Measurements from ENCODE around the gene GDF7. TPM values are rescaled to one million over a fixed set of nuclear protein-coding genes. Genes with fewer than 3 reads are reported as not detected.

GDF7 gene
- total RNA-seq, 1 donor from 2014 or later: 0.52 TPM

DNA sequence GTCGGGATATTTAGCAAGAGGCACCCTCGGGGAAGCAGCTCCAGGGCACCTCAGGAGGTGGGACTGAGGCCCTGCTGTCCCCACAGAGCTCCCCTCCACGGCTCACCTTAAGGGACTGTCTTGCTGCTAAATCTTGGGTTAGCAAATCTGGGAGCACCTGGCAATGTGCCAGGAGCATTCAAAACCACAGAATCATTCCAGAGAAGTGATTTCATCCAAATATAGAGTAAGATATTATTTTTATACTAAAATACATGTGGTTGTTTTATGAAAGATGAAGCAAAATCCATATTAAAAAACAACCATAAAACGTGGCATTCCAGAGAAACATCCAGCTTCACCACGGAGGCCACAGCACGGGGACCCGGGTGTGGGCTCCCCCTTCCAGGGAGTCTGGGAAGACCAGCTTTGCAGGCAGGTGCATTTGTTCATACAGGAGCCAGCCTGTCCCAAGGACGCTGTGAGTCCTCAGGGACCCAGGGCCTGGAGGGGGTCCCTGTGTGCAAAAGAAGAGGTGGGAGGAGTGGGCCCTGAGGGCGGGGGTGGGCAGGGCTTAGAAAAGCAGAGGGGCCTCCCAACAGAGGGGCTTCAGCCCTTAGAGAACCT is 32.3 kb upstream of the GDF7 start:
- Histone ChIP-seq H3K27ac (ENCODE audit: low read depth, low read length) (no peak overlapping the region), H3K4me1 (ENCODE audit: control insufficient read depth in 3 of 3, insufficient read depth in 3 of 3, low read length in 3 of 3) (peaks cover 12 to 24% (median 23%) of the 10 kb centered on the region in 3 donors), H3K4me3 (ENCODE audit: low read length in 3 of 3) (no peak overlapping the region), H3K27me3 (ENCODE audit: control insufficient read depth in 3 of 3, insufficient read depth in 3 of 3, low read length in 3 of 3) (no peaks in the 10 kb centered on the region), H3K36me3 (ENCODE audit: control insufficient read depth in 3 of 3, insufficient read depth in 3 of 3, low read length in 3 of 3) (peaks cover 12 to 15% (median 13%) of the 10 kb centered on the region in 3 donors), H3K9me3 (ENCODE audit: control insufficient read depth in 3 of 3, low read length in 3 of 3) (no peaks in the 10 kb centered on the region), H3K9ac (ENCODE audit: low read depth in 1 of 3, low read length in 3 of 3) (peak overlapping the region in 1 of 3 donors; percentile 45)

GRCh38 chr2:20635113-20635510 is 31.8 kb upstream of the GDF7 start:
- Histone ChIP-seq H3K4me1 (ENCODE audit: control insufficient read depth in 3 of 3, insufficient read depth in 3 of 3, low read length in 3 of 3) (peaks cover 12 to 24% (median 23%) of the 10 kb centered on the region in 3 donors), H3K36me3 (ENCODE audit: control insufficient read depth in 3 of 3, insufficient read depth in 3 of 3, low read length in 3 of 3) (peaks cover 11 to 16% (median 12%) of the 10 kb centered on the region in 3 donors), H3K9me3 (ENCODE audit: control insufficient read depth in 3 of 3, low read length in 3 of 3) (no peaks in the 10 kb centered on the region), H3K9ac (ENCODE audit: low read depth in 1 of 3, low read length in 3 of 3) (peak overlapping the region in 1 of 3 donors; percentile 72), H3K27me3 (ENCODE audit: control insufficient read depth in 3 of 3, insufficient read depth in 3 of 3, low read length in 3 of 3) (no peaks in the 10 kb centered on the region), H3K27ac (ENCODE audit: low read depth, low read length) (no peak overlapping the region), H3K4me3 (ENCODE audit: low read length in 3 of 3) (no peak overlapping the region)

GRCh38 chr2:20635675-20636584 is 31.0 kb upstream of the GDF7 start:
- H3K4me3 ChIP-seq (ENCODE audit: low read length in 3 of 3): peak overlapping the region in 1 of 3 donors; percentile 13

GRCh38 chr2:20637147-20637546 is 29.8 kb upstream of the GDF7 start:
- no peak overlapping the region for H3K27ac ChIP-seq (ENCODE audit: low read depth, low read length)
- peaks cover 17 to 40% (median 35%) of the 10 kb centered on the region in 3 donors for H3K4me1 ChIP-seq (ENCODE audit: control insufficient read depth in 3 of 3, insufficient read depth in 3 of 3, low read length in 3 of 3)
- H3K4me3 ChIP-seq (ENCODE audit: low read length in 3 of 3): no peak overlapping the region

More at GRCh38 chr2:20635675-20636584, 31.0 kb upstream of the GDF7 start:
- H3K36me3 ChIP-seq (ENCODE audit: control insufficient read depth in 3 of 3, insufficient read depth in 3 of 3, low read length in 3 of 3): peaks cover 18 to 23% (median 18%) of the 10 kb centered on the region in 3 donors
- peaks cover 12 to 28% (median 23%) of the 10 kb centered on the region in 3 donors for H3K4me1 ChIP-seq (ENCODE audit: control insufficient read depth in 3 of 3, insufficient read depth in 3 of 3, low read length in 3 of 3)
- H3K9me3 ChIP-seq (ENCODE audit: control insufficient read depth in 3 of 3, low read length in 3 of 3): no peaks in the 10 kb centered on the region
- H3K27me3 ChIP-seq (ENCODE audit: control insufficient read depth in 3 of 3, insufficient read depth in 3 of 3, low read length in 3 of 3): no peaks in the 10 kb centered on the region
- no peak overlapping the region for H3K27ac ChIP-seq (ENCODE audit: low read depth, low read length)
- H3K9ac ChIP-seq (ENCODE audit: low read depth in 1 of 3, low read length in 3 of 3): peak overlapping the region in 2 of 3 donors; percentile 13 to 72

GRCh38 chr2:20638014-20638413 is 28.9 kb upstream of the GDF7 start:
- no peak overlapping the region for H3K4me3 ChIP-seq (ENCODE audit: low read length in 3 of 3)
- H3K9ac ChIP-seq (ENCODE audit: low read depth in 1 of 3, low read length in 3 of 3): no peak overlapping the region
- H3K27ac ChIP-seq (ENCODE audit: low read depth, low read length): no peak overlapping the region
- H3K36me3 ChIP-seq (ENCODE audit: control insufficient read depth in 3 of 3, insufficient read depth in 3 of 3, low read length in 3 of 3): peaks cover 23 to 27% (median 23%) of the 10 kb centered on the region in 3 donors
- H3K4me1 ChIP-seq (ENCODE audit: control insufficient read depth in 3 of 3, insufficient read depth in 3 of 3, low read length in 3 of 3): peaks cover 19 to 45% (median 37%) of the 10 kb centered on the region in 3 donors
- no peaks in the 10 kb centered on the region for H3K27me3 ChIP-seq (ENCODE audit: control insufficient read depth in 3 of 3, insufficient read depth in 3 of 3, low read length in 3 of 3)
- no peaks in the 10 kb centered on the region for H3K9me3 ChIP-seq (ENCODE audit: control insufficient read depth in 3 of 3, low read length in 3 of 3)

More at GRCh38 chr2:20637147-20637546, 29.8 kb upstream of the GDF7 start:
- Histone ChIP-seq H3K27me3 (ENCODE audit: control insufficient read depth in 3 of 3, insufficient read depth in 3 of 3, low read length in 3 of 3) (no peaks in the 10 kb centered on the region), H3K36me3 (ENCODE audit: control insufficient read depth in 3 of 3, insufficient read depth in 3 of 3, low read length in 3 of 3) (peaks cover 18 to 24% (median 23%) of the 10 kb centered on the region in 3 donors), H3K9ac (ENCODE audit: low read depth in 1 of 3, low read length in 3 of 3) (no peak overlapping the region), H3K9me3 (ENCODE audit: control insufficient read depth in 3 of 3, low read length in 3 of 3) (no peaks in the 10 kb centered on the region)

GRCh38 chr2:20638646-20639430 is 28.1 kb upstream of the GDF7 start:
- Histone ChIP-seq H3K9me3 (ENCODE audit: control insufficient read depth in 3 of 3, low read length in 3 of 3) (no peaks in the 10 kb centered on the region), H3K4me1 (ENCODE audit: control insufficient read depth in 3 of 3, insufficient read depth in 3 of 3, low read length in 3 of 3) (peaks cover 16 to 41% (median 33%) of the 10 kb centered on the region in 3 donors), H3K27ac (ENCODE audit: low read depth, low read length) (no peak overlapping the region), H3K9ac (ENCODE audit: low read depth in 1 of 3, low read length in 3 of 3) (no peak overlapping the region), H3K36me3 (ENCODE audit: control insufficient read depth in 3 of 3, insufficient read depth in 3 of 3, low read length in 3 of 3) (peaks cover 23 to 31% (median 26%) of the 10 kb centered on the region in 3 donors), H3K27me3 (ENCODE audit: control insufficient read depth in 3 of 3, insufficient read depth in 3 of 3, low read length in 3 of 3) (no peaks in the 10 kb centered on the region), H3K4me3 (ENCODE audit: low read length in 3 of 3) (no peak overlapping the region)

GRCh38 chr2:20640411-20641122 is 26.4 kb upstream of the GDF7 start:
- Histone ChIP-seq H3K9me3 (ENCODE audit: control insufficient read depth in 3 of 3, low read length in 3 of 3) (no peaks in the 10 kb centered on the region), H3K27ac (ENCODE audit: low read depth, low read length) (no peak overlapping the region), H3K4me3 (ENCODE audit: low read length in 3 of 3) (no peak overlapping the region), H3K9ac (ENCODE audit: low read depth in 1 of 3, low read length in 3 of 3) (peak overlapping the region in 1 of 3 donors; percentile 45), H3K4me1 (ENCODE audit: control insufficient read depth in 3 of 3, insufficient read depth in 3 of 3, low read length in 3 of 3) (peaks cover 11 to 29% (median 16%) of the 10 kb centered on the region in 3 donors), H3K27me3 (ENCODE audit: control insufficient read depth in 3 of 3, insufficient read depth in 3 of 3, low read length in 3 of 3) (no peaks in the 10 kb centered on the region), H3K36me3 (ENCODE audit: control insufficient read depth in 3 of 3, insufficient read depth in 3 of 3, low read length in 3 of 3) (peaks cover 36 to 45% (median 42%) of the 10 kb centered on the region in 3 donors)

- Histone ChIP-seq H3K27me3 (ENCODE audit: control insufficient read depth in 3 of 3, insufficient read depth in 3 of 3, low read length in 3 of 3) (no peaks in the 10 kb centered on the region), H3K9me3 (ENCODE audit: control insufficient read depth in 3 of 3, low read length in 3 of 3) (no peaks in the 10 kb centered on the region), H3K4me3 (ENCODE audit: low read length in 3 of 3) (no peak overlapping the region), H3K36me3 (ENCODE audit: control insufficient read depth in 3 of 3, insufficient read depth in 3 of 3, low read length in 3 of 3) (peaks cover 39 to 41% (median 40%) of the 10 kb centered on the region in 3 donors), H3K9ac (ENCODE audit: low read depth in 1 of 3, low read length in 3 of 3) (peak overlapping the region in 1 of 3 donors; percentile 69), H3K27ac (ENCODE audit: low read depth, low read length) (no peak overlapping the region), H3K4me1 (ENCODE audit: control insufficient read depth in 3 of 3, insufficient read depth in 3 of 3, low read length in 3 of 3) (peaks cover 7 to 23% (median 14%) of the 10 kb centered on the region in 3 donors)
Measured at GRCh38 chr2:20641123-20641985, 25.6 kb upstream of the GDF7 start.
